Osteocyte (in vitro differentiated cells): ENCODE measurements around the gene TMEM208. TPM values are rescaled to one million over a fixed set of nuclear protein-coding genes. Genes with fewer than 3 reads are reported as not detected.

Source experiments
- DNase-seq: peaks from one replicate; pipeline ENCODE4 v3.0.0; 2021; ENCODE audit warnings: mixed read lengths; ENCODE audit not compliant: unreplicated experiment; ENCODE audit errors: extremely low spot score
- H3K27ac Mint-ChIP-seq: one replicate; pipeline ENCODE4 v1.8.0; 2021; ENCODE audit warnings: mild to moderate bottlenecking, mixed read lengths; ENCODE audit not compliant: unreplicated experiment
- H3K27me3 Mint-ChIP-seq: one replicate; pipeline ENCODE4 v1.8.0; 2021; ENCODE audit warnings: mixed read lengths; ENCODE audit not compliant: unreplicated experiment
- H3K36me3 Mint-ChIP-seq: one replicate; pipeline ENCODE4 v1.8.0; 2021; ENCODE audit warnings: mixed read lengths; ENCODE audit not compliant: unreplicated experiment
- H3K4me1 Mint-ChIP-seq: one replicate; pipeline ENCODE4 v1.8.0; 2021; ENCODE audit warnings: mixed read lengths; ENCODE audit not compliant: unreplicated experiment
- H3K4me3 Mint-ChIP-seq: one replicate; pipeline ENCODE4 v1.8.0; 2021; ENCODE audit warnings: mild to moderate bottlenecking, moderate library complexity, mixed read lengths; ENCODE audit not compliant: unreplicated experiment
- H3K9me3 Mint-ChIP-seq: one replicate; pipeline ENCODE4 v1.8.0; 2021; ENCODE audit warnings: mixed read lengths; ENCODE audit not compliant: unreplicated experiment
- CTCF ChIP-seq: fragments of 200-600 bp; sonication (generic); IDR thresholded peaks from 2 replicates; pipeline ENCODE4 v1.5.0; 2021; ENCODE audit warnings: antibody characterized with exemption, mild to moderate bottlenecking, moderate library complexity
- total RNA-seq: library from RNA; stranded (reverse); gene quantifications from 2 replicates; pipeline ENCODE4 v1.2.1, GENCODE V29; 2021

Gene TMEM208
- total RNA-seq, 1 donor from 2014 or later, result 41.0 TPM

DNA sequence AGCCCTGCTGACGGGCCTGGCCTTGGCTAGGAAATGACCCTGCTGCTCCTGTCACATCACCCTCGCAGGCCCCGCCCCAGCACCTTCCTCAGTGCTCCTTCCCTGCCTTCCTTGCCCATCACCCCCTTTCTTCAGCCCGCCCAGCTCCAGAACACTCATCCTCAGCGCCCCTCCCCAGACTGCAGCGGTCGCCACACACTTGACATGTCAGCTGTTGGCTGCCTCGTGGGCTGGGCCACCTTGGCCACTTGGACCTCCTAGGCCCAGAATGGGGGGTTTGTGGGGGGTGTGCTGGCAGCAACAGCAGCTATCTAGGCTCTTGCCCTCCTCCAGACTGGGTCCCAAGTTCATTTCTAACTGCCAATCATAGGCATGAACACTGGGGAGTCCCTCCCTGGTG lies 17.4 kb upstream of the TMEM208 start:
- no peak overlapping the region for H3K4me3 Mint-ChIP-seq
- H3K9me3 Mint-ChIP-seq, result no peaks in the 10 kb centered on the region
- H3K27me3 Mint-ChIP-seq, result no peaks in the 10 kb centered on the region
- DNase-seq, result no peak
- H3K4me1 Mint-ChIP-seq, result peaks cover 19% of the 10 kb centered on the region
- peaks cover 2% of the 10 kb centered on the region for H3K36me3 Mint-ChIP-seq
- TF ChIP-seq CTCF, result no peak
- no peak overlapping the region for H3K27ac Mint-ChIP-seq

- Mint-ChIP-seq H3K27me3 (no peaks in the 10 kb centered on the region), H3K27ac (no peak overlapping the region), H3K4me3 (no peak overlapping the region), H3K36me3 (peaks cover 2% of the 10 kb centered on the region), H3K4me1 (peaks cover 19% of the 10 kb centered on the region), H3K9me3 (no peaks in the 10 kb centered on the region)
- no peak for TF ChIP-seq CTCF
- DNase-seq, result no peak
These were observed 16.6 kb upstream of the TMEM208 start for GRCh38 chr16:67210069-67210937.

GRCh38 chr16:67211674-67212073 lies 15.3 kb upstream of the TMEM208 start:
- H3K27me3 Mint-ChIP-seq, result no peaks in the 10 kb centered on the region
- no peak for TF ChIP-seq CTCF
- H3K27ac Mint-ChIP-seq, result no peak overlapping the region
- H3K4me3 Mint-ChIP-seq, result no peak overlapping the region
- no peaks in the 10 kb centered on the region for H3K9me3 Mint-ChIP-seq
- peaks cover 6% of the 10 kb centered on the region for H3K36me3 Mint-ChIP-seq
- no peak for DNase-seq
- peaks cover 12% of the 10 kb centered on the region for H3K4me1 Mint-ChIP-seq

GRCh38 chr16:67212766-67213165 lies 14.2 kb upstream of the TMEM208 start:
- no peaks in the 10 kb centered on the region for H3K9me3 Mint-ChIP-seq
- H3K4me1 Mint-ChIP-seq, result peaks cover 2% of the 10 kb centered on the region
- H3K27me3 Mint-ChIP-seq, result no peaks in the 10 kb centered on the region
- H3K27ac Mint-ChIP-seq, result no peak overlapping the region
- H3K4me3 Mint-ChIP-seq, result no peak overlapping the region
- TF ChIP-seq CTCF, result no peak
- no peak for DNase-seq
- peaks cover 16% of the 10 kb centered on the region for H3K36me3 Mint-ChIP-seq

DNA sequence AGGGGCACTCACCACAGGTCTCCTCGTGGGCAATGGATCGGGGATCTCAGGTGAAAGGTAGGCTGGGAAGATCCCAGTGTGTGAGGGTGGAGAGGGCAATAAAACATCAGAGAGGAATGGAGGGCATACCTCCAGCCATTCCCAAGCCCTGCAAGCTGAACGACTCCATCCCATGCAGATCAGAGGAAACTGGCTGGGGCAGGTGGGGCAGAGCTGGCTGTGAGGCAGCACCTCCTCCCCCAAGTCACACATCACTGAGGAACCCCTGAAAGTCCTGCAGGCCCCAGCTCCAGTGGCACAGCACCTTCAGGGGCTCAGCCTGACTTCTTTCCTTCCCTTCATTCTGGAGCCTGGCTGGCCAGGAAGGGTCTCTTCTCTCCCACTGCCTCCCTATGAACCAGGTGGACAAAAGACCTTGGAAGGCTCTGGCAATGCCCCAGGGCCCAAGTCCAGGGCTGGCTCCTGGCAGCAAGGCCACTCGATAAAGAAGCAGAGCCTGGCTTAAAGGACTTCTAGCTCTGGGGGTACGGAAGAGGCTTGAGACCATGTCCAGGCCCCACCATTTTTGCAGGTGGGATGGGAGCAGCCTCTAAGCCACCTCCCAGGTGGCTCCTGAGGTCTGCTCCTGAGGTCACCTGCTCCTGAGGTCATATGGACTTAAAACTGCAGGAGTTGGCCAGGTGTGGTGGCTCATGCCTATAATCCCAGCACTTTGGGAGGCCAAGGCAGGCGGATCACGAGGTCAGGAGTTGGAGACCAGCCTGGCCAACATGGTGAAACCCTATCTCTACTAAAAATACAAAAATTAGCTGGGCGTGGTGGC lies 13.5 kb upstream of the TMEM208 start:
- H3K36me3 Mint-ChIP-seq, result peaks cover 17% of the 10 kb centered on the region
- no peak for DNase-seq
- no peak for TF ChIP-seq CTCF
- no peaks in the 10 kb centered on the region for H3K4me1 Mint-ChIP-seq
- no peak overlapping the region for H3K4me3 Mint-ChIP-seq
- no peaks in the 10 kb centered on the region for H3K9me3 Mint-ChIP-seq
- no peak overlapping the region for H3K27ac Mint-ChIP-seq
- H3K27me3 Mint-ChIP-seq, result no peaks in the 10 kb centered on the region
